Lung (tissue), 12 donors: ENCODE data around the gene FAM241B. TPM values are rescaled to one million over a fixed set of nuclear protein-coding genes. Genes with fewer than 3 reads are reported as not detected.

Experiments used
- ATAC-seq: fragments of 200-7000 bp; cut with Tn5 transposase; one replicate; pipeline ENCODE4 v1.9.1; 2020; ENCODE audit warnings: moderate number of reproducible peaks; ENCODE audit not compliant: insufficient read depth, low FRiP score
- DNase-seq, 3 donors: peaks; one replicate each; pipeline ENCODE4 v3.0.0-alpha.2; 2013 to 2017
- H3K27ac ChIP-seq, 2 donors: one replicate each; pipeline ENCODE4 v1.5.1; 2013; ENCODE audit warnings: mild to moderate bottlenecking in 2 of 2, moderate library complexity in 2 of 2, control low read depth in 1 of 2, inconsistent platforms in 1 of 2, low read depth in 1 of 2, low read length in 1 of 2
- H3K27me3 ChIP-seq, 3 donors: one replicate each; pipeline ENCODE4 v1.5.1; 2013; ENCODE audit warnings: low read length in 2 of 3; ENCODE audit not compliant: control insufficient read depth in 3 of 3, insufficient read depth in 3 of 3
- H3K36me3 ChIP-seq, 4 donors: one replicate each; pipeline ENCODE4 v1.5.1; 2013; ENCODE audit warnings: low read length in 4 of 4, mild to moderate bottlenecking in 1 of 4, moderate library complexity in 1 of 4; ENCODE audit not compliant: control insufficient read depth in 4 of 4, insufficient read depth in 4 of 4
- H3K4me1 ChIP-seq, 5 donors: one replicate each; pipeline ENCODE4 v1.5.1; 2013; ENCODE audit warnings: low read length in 5 of 5, mild to moderate bottlenecking in 2 of 5, moderate library complexity in 1 of 5; ENCODE audit not compliant: control insufficient read depth in 5 of 5, insufficient read depth in 5 of 5
- H3K4me3 ChIP-seq: one replicate; pipeline ENCODE4 v1.5.1; 2013; ENCODE audit warnings: mild to moderate bottlenecking, control low read depth, moderate library complexity
- H3K9ac ChIP-seq, 2 donors: one replicate each; pipeline ENCODE4 v1.5.1; 2013; ENCODE audit warnings: low read length in 2 of 2, control low read depth in 1 of 2; ENCODE audit not compliant: insufficient read depth in 1 of 2
- H3K9me3 ChIP-seq, 4 donors: one replicate each; pipeline ENCODE4 v1.5.1; 2013; ENCODE audit warnings: low read length in 3 of 4, mild to moderate bottlenecking in 1 of 4, moderate library complexity in 1 of 4; ENCODE audit not compliant: control insufficient read depth in 4 of 4, insufficient read depth in 3 of 4
- WGBS, 2 donors: extraction: QIAGEN DNeasy Blood & Tissue Kit; methylation state at CpG; one replicate each; pipeline ENCODE4 v1.1.7; 2013; 5-methylcytosine and 5-hydroxymethylcytosine counted together
- polyA plus RNA-seq, 2 donors: library from polyadenylated mRNA; stranded (reverse); fragments of 200-250 nt; gene quantifications; one replicate each; pipeline ENCODE4 v1.2.1, GENCODE V29; 2013
- total RNA-seq, 2 donors: library from RNA; depleted of rRNA in 1 of 2; stranded (reverse); fragments of >200 nt in 1 of 2; gene quantifications; one replicate each; pipeline ENCODE4 v1.2.1, GENCODE V29; 2014 to 2021
- TF ChIP-seq, protein P1 (sequence below): IDR thresholded peaks from 2 replicates; pipeline ENCODE4 v1.5.1; 2012; ENCODE audit warnings: mild to moderate bottlenecking; ENCODE audit errors: control extremely low read depth, extremely low read depth
- donor health status: control.
- donor health status: control.
- donor health status: Bipolar disorder and iron deficiency.
- donor health status: healthy.
- donor health status: DM: yes; HTN: yes; CAD: no.

FAM241B gene
- total and polyA plus RNA-seq, 4 donors, result 1.5 to 12.2 (median 8.4) TPM

DNA sequence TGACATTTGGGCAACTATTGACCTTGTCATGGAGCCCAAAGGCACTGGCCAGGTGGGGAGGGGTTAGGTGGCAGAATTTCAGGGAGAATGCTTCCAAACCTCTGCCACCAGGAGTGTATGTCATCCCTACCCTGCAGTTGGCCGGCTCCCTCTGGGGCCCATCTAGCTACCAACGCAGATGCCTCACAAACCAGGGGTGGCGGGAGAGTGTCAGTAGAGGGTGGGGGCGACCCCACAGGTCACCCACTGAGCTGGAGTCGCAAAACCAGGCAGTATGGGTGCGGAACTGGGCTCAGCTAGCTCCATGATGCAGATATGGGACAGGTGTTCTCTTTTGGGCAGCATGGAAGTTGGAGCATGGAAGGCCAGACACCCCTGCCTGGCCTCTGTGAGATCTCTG lies 51.4 kb downstream of the FAM241B start:
- Histone ChIP-seq H3K27ac (no peak overlapping the region), H3K9ac (no peak overlapping the region), H3K27me3 (peaks cover 0 to 5% (median 0%) of the 10 kb centered on the region in 3 donors), H3K4me1 (peaks cover 0 to 34% (median 5%) of the 10 kb centered on the region in 5 donors), H3K36me3 (no peaks in the 10 kb centered on the region), H3K9me3 (peaks cover 0 to 3% (median 0%) of the 10 kb centered on the region in 4 donors), H3K4me3 (no peak overlapping the region)
- WGBS, 2 donors, result 86 to 95% methylated on average over 6 of the region's 6 CpGs
- TF ChIP-seq, protein P1, sequence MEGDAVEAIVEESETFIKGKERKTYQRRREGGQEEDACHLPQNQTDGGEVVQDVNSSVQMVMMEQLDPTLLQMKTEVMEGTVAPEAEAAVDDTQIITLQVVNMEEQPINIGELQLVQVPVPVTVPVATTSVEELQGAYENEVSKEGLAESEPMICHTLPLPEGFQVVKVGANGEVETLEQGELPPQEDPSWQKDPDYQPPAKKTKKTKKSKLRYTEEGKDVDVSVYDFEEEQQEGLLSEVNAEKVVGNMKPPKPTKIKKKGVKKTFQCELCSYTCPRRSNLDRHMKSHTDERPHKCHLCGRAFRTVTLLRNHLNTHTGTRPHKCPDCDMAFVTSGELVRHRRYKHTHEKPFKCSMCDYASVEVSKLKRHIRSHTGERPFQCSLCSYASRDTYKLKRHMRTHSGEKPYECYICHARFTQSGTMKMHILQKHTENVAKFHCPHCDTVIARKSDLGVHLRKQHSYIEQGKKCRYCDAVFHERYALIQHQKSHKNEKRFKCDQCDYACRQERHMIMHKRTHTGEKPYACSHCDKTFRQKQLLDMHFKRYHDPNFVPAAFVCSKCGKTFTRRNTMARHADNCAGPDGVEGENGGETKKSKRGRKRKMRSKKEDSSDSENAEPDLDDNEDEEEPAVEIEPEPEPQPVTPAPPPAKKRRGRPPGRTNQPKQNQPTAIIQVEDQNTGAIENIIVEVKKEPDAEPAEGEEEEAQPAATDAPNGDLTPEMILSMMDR, result no peak
- no peak for ATAC-seq
- DNase-seq, result no peak

GRCh38 chr10:69682955-69683474 lies 53.0 kb downstream of the FAM241B start:
- TF ChIP-seq, protein P1, result no peak
- H3K27ac ChIP-seq, result no peak overlapping the region
- peaks cover 0 to 5% (median 0%) of the 10 kb centered on the region in 3 donors for H3K27me3 ChIP-seq
- ATAC-seq (no peak), DNase-seq (no peak)
- H3K4me1 ChIP-seq, result peaks cover 0 to 27% (median 9%) of the 10 kb centered on the region in 5 donors
- no peaks in the 10 kb centered on the region for H3K36me3 ChIP-seq
- no peak overlapping the region for H3K9ac ChIP-seq
- H3K4me3 ChIP-seq, result no peak overlapping the region
- no peaks in the 10 kb centered on the region for H3K9me3 ChIP-seq

Other genes starting within 250 kb of the FAM241B start
- gene TACR2, start 213.3 kb upstream of the FAM241B start, total RNA-seq, result under 1 TPM; 0.28 to 0.83 TPM
- gene TACR2, start 213.3 kb upstream of the FAM241B start, polyA plus RNA-seq, result under 1 TPM; 0.42 to 0.57 TPM
- gene TSPAN15, start 178.8 kb upstream of the FAM241B start, total RNA-seq, result 10 to 100 TPM; 44.3 to 63.0 TPM
- 10 to 100 TPM; 47.0 to 68.4 TPM for gene TSPAN15, start 178.8 kb upstream of the FAM241B start, polyA plus RNA-seq
- not detected for gene NEUROG3, start 56.8 kb upstream of the FAM241B start, total RNA-seq
- gene NEUROG3, start 56.8 kb upstream of the FAM241B start, polyA plus RNA-seq, result under 1 TPM in 1 of 2 donors, not detected in 1; 0.05 TPM
- gene COL13A1, start 171.7 kb downstream of the FAM241B start, total RNA-seq, result 10 to 100 TPM in 1 of 2 donors, 1 to 10 TPM in 1; 6.7 to 42.1 TPM
- gene COL13A1, start 171.7 kb downstream of the FAM241B start, polyA plus RNA-seq, result 1 to 10 TPM; 2.7 to 4.5 TPM